ENCODE results near the gene PRMT9. TPM values are rescaled to one million over a fixed set of nuclear protein-coding genes. Genes with fewer than 3 reads are reported as not detected.

PRMT9 gene
- total RNA-seq, 1 experiment from 2014 or later, result 11.7 TPM

DNA sequence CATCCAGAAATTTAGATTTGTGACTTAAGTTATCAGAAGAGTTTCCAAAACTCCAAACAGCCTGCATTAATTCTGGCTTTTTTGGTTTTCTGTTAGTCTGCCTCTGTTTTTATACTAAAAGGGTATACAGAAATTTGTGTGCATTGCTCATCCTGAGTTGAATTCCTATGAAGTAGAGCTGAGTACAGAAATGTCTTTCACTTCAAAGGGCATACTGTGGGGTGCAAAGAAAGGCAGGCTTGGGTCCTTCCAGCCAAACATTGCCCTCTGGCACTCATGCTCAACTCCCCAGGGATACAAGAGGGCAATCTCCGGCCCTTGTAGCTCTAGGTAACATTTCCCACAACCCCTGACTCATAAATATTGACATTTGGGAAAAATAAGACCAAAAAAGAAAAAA lies 94.4 kb downstream of the PRMT9 start:
- Histone ChIP-seq H3K36me3 (replicated peaks; ENCODE audit: control insufficient read depth, insufficient read depth, low read length) (no peaks in the 10 kb centered on the region), H3K4me3 (ENCODE audit: insufficient read depth, low read depth, low read length) (no peak overlapping the region), H3K27me3 (ENCODE audit: control insufficient read depth, insufficient read depth, low read length) (no peaks in the 10 kb centered on the region)
- DNase-seq, result no peak

Other genes with a start within 250 kb of the PRMT9 start
- 1.1 and 1.4 TPM in 2 replicates for gene EDNRA, start 203.1 kb downstream of the PRMT9 start, total RNA-seq (2014; rRNA removed; shearing (Covaris generic))
- gene TMEM184C, start 66.8 kb downstream of the PRMT9 start, total RNA-seq (2014; rRNA removed; shearing (Covaris generic)), result 24.9 and 34.3 TPM in 2 replicates
- gene ARHGAP10, start 47.9 kb upstream of the PRMT9 start, total RNA-seq (2014; rRNA removed; shearing (Covaris generic)), result 9.7 and 12.4 TPM in 2 replicates